B cell (primary cell): Measurements from ENCODE around the gene FRMD8.

Source experiments
- CTCF ChIP-seq: fragments of 200-600 bp; IDR thresholded peaks from one replicate; pipeline ENCODE4 v1.8.0; 2022; ENCODE audit warnings: antibody characterized with exemption, mild to moderate bottlenecking
- EZH2 ChIP-seq: IDR thresholded peaks from 2 replicates; pipeline ENCODE4 v1.6.1; 2012; ENCODE audit warnings: borderline replicate concordance, low read depth, mild to moderate bottlenecking, moderate library complexity, low read length; ENCODE audit not compliant: insufficient read depth, poor library complexity, severe bottlenecking

GRCh38 chr11:65377036-65377435 lies 9.4 kb upstream of the FRMD8 start:
- TF ChIP-seq CTCF (no peak), EZH2 (no peak)
